Esophagus squamous epithelium (tissue), 4 donors: ENCODE data around the gene SLC24A3.

Experiments
- POLR2A ChIP-seq, 4 donors: fragments of 450-650 bp; IDR thresholded peaks; one replicate each; pipeline ENCODE4 v1.6.1; 2017; ENCODE audit warnings: antibody characterized with exemption in 4 of 4, mild to moderate bottlenecking in 4 of 4, moderate library complexity in 3 of 4
- TF ChIP-seq, protein P1 (sequence below), 6 experiments: fragments of 450-650 bp in 4 of 6; fragments of 200-600 bp in 2 of 6; sonication (generic) in 2 of 6; IDR thresholded peaks; one replicate each; pipeline ENCODE4 v1.5.1; 2016 to 2019; ENCODE audit warnings: antibody characterized with exemption in 6 of 6, mild to moderate bottlenecking in 4 of 6, moderate library complexity in 4 of 6

GRCh38 chr20:19729672-19730071, 517.2 kb downstream of the SLC24A3 start:
- TF ChIP-seq, protein P1, sequence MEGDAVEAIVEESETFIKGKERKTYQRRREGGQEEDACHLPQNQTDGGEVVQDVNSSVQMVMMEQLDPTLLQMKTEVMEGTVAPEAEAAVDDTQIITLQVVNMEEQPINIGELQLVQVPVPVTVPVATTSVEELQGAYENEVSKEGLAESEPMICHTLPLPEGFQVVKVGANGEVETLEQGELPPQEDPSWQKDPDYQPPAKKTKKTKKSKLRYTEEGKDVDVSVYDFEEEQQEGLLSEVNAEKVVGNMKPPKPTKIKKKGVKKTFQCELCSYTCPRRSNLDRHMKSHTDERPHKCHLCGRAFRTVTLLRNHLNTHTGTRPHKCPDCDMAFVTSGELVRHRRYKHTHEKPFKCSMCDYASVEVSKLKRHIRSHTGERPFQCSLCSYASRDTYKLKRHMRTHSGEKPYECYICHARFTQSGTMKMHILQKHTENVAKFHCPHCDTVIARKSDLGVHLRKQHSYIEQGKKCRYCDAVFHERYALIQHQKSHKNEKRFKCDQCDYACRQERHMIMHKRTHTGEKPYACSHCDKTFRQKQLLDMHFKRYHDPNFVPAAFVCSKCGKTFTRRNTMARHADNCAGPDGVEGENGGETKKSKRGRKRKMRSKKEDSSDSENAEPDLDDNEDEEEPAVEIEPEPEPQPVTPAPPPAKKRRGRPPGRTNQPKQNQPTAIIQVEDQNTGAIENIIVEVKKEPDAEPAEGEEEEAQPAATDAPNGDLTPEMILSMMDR (IDR thresholded peaks at IDR 0.05) = no peak
- TF ChIP-seq POLR2A (IDR thresholded peaks at IDR 0.05) = no peak
